SK-N-DZ (cell line): ENCODE results near the gene DCN.

Experiments
- DNase-seq: peaks from one replicate; pipeline ENCODE4 v3.0.0-alpha.2; 2015; ENCODE audit warnings: low spot score

The DCN gene

DNA sequence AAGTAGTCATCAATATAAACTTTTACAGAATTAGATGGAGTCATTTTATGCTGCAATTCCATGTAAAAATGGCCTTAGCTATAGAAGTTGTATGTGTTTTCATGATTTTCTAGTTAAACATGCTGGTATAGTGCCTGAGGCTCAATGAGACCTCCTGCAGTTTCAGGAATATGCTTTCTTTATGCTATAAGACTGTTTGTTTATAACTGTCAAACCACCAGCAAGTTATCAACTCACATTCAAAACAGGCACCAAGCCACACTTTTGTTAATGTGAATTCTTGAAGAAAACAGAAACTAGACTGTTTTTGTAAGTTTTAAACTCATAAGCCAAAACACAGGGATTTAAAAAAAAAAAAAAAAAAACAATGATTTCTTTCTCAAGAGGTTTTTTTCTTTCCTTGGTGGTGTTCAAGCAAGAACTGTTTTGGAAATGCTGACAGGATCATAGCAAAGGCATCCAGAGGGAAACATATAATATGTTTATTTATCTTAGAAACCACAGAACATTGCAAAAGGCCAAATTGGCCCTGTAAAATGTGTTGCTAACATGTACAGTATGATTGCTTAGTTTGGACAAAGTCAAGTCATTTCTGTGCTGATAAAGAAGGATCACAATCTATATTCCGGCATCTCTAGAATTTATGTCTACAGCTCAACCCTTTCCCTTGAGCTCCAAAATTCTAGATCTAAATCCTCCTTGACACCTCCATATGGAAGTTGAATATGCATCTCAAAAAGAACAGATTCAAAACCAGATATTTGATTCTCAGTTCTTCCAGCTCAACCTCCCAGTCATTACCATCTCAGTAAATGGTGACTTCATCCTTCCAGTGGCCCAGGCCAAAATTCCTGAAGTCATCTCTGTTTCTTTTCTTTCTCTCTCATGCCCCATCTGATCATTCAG lies 42.3 kb downstream of the DCN start:
- DNase-seq: no peak

DNA sequence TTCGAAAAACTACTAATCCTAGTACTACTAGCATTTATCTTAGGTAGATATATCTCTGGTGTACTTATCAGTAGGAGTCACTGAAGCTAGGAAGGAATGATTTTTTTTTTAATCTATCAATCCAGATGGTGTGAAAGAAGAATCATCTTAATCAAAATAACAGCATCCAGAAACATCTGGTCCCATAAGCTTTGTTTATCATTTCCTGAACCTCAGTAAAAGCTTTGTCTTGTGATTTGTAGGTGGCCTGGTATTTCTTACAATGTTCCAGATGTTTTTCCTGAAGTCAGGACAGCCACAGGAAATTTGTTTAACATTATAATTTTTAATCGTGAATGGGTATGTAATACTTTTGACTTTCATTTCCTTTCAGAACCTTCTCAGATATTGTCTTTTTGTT lies 43.3 kb downstream of the DCN start:
- DNase-seq: no peak

DNA sequence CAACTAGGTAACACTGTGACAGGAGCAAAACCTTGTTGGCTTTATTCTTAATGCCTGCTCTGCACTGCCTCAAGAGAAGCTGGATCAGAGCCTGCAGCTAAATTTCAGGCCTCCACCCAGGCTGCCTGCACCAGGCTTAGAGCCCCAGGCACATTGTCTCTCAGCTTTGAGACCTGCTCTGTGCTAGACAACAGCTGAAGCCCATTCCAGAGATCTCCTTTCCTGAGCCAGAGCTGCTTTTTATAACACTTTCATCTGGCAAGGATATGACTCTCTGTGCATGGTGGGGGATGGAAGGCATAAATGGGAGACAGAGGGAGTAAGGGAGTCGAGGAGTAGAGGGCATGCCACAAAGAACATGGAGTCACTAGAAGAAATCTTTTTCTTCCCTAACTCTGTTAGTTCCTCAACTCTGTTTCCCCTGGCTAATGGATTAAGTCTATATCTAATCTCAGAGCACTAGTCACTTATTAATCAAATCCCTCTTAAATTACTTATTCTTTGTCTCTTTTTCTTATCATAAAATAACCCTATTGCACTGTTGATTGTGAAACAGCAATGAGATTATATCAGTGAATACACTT lies 44.2 kb downstream of the DCN start:
- peak; percentile 5 for DNase-seq

DNA sequence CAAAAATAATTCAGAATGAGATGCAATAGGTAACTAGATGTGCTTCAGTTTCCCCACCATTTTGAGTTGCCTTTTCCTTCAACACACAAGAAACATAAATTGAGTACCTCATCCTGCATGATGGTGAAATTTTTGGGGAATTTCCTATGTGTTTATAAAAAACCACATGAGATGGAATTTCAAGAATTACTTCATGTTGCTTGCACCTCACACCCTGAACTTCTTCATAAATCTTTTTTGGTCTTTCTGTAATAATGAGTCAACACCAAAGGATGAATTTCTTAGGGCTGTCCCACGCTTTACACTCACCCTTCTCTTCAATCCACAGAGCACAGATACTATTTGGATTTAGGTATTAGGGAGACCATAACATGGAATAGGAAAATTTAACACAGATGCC lies 48.7 kb downstream of the DCN start:
- no peak for DNase-seq

DNA sequence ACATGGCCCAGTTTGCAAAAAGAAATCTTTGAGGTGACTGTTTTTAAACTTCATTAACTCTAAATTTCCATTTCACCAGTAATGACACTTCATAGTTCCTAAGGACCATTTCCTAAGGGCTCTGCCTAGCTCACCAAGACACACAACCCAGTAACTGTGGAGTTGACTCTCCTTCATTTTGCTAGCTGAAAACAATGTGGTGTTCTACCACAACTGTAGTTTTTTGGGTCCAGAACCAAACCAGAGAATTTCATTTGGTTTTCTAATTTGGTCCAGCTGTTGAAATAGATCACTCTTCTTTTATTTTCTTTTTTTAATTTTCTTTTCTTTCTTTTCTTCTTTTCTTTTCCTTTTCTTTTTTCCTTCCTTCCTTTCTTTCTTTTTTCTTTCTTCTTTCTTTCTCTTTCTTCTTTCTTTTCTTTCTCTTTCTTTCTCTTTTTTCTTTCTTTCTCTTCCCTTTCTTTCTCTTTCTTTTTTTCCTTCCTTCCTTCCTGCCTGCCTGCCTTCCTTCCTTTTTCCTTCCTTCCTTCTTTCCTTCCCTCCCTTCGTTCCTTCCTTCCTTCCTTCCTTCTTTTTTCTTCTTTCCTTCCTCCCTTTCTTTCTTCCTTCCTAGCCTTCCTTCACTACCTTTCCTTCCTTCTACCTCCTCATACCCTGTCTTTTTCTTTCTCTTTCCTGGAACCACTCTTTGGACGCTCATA lies 52.8 kb downstream of the DCN start:
- DNase-seq: no peak

DNA sequence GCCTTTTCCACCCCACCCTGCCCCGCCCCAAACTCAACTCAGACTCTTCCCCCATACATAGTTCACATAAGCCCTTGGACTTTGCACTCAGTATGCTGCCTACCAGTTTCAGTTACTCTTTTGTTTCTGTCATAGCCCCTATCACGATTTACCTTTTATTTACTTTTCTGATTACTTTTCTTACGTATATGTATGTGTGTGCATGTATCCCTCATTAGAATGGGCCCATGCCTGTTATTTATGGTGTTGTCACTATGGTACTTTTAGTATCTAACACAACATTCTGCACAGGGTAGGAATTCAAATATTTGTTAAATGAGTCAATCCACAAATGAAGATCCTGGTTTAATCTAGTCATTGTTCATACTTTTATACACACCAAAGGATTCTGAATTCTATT lies 54.9 kb downstream of the DCN start:
- DNase-seq: no peak

DNA sequence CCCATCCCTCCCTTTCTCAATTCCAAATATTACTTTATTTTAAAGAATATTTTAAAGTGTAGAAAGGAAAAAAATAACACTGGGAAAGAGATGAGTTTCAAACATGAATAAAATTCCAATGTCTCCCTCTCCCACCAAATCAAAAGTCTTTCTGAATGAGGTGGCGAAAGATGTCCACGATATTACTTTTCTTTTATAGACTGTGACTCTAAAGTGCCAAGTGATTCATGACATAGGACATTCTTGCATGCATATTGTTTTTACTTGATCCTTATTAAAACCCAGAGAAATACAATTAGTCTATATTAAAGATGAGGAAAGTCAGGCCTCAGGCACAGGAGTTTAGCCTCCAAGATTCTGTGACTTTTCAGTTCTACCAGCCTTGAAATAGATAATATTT lies 55.3 kb downstream of the DCN start:
- no peak for DNase-seq

DNA sequence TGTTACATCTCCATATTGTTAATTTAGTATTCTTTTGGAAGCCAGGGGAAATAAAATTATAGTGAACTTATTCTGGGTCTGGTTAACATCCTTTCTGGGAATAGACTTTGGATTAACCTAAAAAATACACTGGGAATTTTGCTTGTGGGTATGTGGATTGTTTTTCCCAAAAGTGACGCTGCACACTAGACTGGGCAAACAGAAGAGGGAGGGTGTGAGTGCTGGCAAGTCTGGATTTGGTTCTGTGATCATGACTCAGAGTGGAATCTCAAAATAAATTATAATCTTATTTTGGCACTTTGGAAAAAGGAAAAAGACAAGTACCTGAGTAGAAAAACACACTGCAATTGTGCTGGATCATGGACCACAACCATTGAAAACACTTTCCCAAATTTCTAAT lies 56.1 kb downstream of the DCN start:
- no peak for DNase-seq

DNA sequence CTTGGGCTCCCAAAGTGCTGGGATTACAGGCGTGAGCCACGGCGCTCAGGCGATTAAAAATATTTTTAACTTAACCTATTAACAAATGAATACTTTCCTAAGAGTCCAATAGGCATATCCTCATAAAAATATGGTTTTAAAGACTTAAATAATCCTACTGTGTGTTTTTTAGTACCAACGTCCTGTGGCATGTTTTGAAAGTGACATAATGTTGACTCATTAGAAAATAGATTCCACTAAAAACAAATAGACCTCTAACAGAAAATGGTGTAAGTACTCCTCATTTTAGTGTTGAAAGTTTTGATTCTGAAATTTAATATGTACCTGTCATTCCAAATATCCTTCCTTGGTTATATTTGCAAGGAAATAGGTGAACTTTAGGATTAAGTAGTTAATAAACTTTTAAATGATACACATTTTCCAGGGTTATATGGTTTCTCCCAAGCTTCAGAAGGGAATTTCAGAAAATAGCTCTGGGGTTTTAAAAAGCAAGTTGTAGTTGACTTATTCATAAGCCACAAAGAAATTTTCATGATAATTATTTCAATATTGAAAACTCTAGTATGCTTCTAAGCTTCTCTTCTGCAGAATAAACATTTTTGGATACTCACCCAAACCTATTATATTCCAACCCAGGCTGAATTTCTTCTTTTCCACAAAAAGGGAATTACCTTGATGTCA lies 59.2 kb downstream of the DCN start:
- no peak for DNase-seq

DNA sequence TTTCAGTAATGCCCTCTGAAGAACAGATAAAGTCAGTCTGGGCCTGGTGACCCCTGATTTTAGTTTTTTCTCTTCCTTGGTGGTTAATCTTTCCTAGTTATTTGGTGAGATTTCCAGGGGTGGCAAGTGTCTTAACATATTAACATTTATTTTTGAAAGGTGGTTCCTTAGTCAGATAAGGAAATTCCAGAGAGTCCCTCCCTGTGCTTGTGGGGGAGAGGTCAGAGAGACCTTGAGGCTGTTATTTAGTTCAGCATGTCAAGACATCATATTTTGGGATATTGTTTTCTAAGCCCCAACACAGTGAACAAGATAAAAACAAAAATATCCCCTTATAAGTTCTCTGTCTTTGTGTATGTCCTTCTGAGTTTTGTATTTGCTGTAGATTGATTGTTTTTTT lies 61.8 kb downstream of the DCN start:
- no peak for DNase-seq

DNA sequence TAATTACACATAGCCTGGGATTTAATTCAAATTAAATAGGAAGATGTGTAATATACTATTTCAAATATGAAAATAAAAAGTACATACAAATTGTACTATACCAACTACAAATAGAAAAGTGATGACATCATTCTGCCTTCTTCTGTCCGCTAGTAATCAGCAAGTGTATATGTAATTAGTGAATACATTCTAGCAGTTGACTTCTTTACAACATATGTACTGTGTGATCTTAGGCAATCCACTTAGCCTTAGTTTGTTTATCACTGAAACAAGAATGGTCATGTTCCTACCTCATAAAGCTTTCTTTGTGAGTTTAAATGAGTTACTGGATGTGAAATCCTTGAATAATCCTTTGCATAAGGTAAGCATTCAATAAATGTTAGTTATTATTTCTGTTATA lies 63.5 kb downstream of the DCN start:
- no peak for DNase-seq

DNA sequence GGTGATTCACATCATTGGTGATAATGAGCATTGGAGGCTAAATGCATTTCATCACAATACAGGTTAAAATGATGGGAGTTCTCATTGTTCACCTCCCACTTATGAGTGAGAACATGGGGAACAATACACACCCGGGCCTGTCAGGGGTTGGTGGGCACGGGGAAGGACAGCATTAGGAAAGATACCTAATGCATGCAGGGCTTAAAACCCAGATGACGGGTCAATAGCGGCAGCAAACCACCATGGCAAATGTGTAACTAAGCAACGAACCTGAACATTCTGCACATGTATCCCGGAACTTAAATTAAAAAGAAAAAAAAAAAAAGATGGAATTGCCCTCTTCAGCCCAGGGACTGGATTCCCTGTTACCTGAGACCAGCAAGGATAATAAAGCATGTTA lies 69.0 kb downstream of the DCN start:
- DNase-seq: no peak

DNA sequence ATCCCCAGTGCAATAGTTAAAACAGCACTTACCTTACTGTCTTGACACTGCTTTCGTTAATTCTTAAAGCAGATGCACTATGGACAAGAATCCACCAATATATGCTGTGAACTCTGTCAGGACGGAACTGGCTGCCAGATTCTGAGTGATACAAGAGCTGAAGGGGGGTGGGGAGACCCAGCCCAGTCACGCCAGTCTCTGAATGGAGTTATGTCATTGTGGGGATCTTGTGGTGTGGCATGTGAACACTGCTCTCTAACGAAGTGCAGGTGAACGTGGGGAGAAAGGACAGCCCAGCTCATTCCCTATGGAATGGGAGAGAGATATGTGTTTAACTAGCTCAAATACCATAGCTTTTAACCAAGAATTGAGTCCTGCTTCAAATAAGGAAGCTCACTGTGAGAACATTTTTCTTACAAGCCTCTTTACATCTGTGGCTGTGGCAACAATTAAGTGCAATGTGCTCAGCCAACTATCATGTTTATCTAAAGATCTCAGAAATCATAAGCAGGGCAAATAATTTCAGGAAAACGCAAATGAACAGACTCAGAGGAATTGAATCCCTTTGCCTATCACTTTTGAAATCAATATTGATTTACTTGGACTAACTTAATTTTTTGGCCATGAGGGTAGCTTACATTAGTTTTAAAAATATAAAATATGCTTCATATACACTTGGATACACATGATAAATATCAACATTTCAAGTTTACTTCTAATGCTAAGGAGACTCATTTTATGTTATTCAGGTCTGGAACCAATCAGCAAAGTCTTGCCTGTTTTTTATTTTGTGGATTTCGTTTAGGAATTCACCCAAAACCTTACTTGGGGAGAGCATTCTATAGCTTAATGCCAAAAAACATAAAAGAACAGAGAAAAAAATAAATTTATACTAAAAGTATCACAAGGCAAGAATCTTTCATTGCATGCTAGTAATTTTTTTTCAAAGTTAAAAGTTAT lies 71.0 kb downstream of the DCN start, which contains the start of gene LUM:
LUM (minus strand) TSS at position 129 of the 960 bp plus-strand sequence. CDS start 2,515 bp downstream, outside the sequence.
- DNase-seq: peak; percentile 60

DNA sequence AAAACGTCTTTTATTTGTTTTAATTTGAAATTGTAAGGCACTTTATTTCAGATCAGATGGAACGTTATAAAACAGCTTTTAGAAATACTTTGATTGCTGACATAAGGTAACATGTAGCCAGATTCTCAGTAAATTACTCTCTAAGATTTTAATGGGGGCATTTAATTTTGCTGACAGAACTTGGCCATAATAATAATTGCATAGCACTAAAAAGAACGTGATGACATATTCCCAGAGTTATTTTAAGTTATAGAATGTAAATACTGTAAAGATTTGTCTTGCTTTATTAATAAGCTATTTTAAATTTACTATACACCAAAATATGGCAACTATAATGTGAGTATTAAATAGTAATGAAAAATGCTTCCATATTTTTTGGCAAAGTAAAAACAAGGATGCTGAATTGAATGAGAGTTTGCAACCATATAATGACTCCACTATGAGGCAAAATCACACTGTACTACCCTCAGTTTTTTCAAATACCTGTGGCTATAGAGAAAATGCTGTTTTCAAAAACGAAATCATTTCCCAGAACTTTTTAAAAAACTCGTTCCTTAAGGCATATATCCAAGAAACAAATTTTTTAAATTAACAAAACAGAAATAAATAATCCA lies 72.2 kb downstream of the DCN start:
- no peak for DNase-seq

DNA sequence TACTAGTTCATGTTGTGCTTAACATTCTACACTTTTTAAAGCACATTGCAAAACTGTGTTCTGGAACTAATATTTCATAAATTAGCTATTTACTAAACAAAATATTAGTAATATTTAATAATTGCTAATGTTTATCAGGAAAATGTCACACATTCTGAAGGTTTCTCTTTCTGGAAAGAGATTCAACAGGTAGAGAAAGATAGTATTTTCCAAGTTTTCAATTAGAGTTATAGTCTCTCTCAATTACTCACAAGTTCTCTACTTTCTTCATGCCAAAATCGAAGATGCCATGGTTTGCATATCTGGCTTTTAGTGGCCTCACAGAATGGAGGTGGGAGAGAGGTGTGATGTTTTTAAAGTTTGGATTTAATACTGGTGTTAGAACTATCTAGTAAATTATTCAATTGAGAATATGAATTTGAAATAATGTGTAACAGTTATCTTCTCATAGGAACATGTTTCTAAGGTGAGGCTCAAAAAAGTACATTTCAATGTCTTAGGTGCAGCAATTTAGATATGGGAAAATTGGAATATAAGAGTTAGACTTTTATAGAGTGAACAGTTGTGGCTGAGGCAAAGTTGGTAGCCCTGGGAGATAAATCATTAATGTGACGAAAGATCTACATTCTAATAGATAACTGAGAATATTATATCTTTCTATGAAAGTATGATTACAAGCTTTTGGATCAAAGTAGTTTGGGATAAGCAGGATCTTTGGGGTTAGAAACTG lies 72.9 kb downstream of the DCN start:
- no peak for DNase-seq

DNA sequence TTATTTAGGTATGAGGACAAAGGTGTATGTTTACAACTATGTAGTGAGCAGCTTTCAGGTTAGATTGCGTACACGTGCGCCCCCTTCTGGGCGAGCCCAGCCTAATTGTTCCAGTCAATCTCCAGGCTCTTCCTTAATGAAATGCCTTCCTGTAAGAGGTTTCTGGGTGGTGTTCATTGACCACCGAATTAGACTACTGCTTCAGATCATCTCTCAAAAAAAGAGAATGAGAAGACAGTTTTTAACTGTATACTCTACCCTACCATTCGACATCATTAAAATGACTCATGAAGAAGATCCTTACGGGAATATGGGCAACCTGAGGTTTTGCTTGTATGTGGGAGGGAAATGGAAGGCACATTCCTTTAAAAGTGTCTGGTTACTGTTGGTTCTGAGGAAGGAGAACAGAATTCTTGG lies 73.5 kb downstream of the DCN start:
- DNase-seq: peak; percentile 11

DNA sequence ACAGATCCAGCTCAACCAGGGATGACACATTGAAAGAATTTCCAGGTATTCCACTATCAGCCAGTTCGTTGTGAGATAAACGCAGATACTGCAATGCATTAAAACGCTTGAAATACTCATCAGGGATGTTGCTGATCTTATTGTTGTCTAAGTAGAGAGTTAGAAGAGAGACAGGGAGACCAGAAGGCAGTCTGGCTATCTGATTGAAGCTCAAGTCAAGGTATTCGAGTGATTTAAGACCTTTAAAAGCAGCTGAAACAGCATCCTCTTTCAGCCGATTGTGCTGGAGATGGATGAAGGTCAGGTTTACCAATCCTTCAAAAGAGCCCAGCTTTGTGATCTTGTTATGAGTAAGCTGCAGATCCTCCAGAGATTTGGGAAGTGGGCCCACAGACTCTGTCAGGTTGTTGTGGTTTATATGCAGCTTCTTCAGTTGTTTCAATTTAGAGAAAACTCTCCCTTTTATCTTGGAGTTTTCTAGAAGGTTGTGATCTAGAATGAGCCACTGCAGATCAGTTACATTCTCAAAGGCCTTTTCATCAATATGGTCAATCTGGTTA lies 74.3 kb downstream of the DCN start:
- peak; percentile 73 for DNase-seq

DNA sequence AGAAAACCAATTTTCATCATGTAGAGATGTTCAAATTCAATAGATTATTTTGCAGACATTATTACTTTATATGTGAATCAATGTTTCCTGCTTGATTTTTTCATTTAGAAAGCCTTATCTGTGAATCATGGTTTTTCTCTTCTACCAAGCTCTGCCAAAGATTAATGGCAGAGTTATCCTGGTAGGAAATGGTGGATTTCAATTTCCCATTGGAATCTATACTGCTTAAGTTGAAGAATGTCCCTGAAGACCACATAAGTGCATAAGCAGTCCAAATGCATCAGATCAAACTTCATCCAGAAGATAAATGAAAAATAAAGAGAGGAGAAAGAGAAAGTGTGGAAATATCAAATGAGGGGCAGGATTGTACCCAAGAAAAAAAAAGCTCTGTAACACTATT lies 76.3 kb downstream of the DCN start:
- DNase-seq: no peak

DNA sequence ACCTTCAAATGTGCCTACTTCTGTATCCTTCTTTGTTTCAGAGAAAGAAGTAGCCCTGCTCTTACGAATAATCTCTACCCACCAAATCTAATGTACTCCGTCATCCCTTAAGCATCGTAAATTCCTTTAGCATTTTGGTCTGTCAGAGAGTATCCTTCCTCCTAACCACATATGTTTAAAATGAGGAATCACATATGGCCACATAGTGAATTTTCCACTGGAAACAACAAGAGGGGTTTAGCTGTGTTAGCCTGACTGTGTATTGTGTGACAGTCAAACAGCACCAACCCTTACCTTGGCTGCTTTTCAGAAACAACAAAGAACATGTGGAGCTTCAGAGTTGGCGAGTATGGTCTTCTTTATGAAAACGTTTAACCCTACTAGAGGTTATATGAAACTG lies 76.8 kb downstream of the DCN start:
- no peak for DNase-seq
